GM18505 (cell line): Measurements from ENCODE around the gene FOXR1.
"Not testable (repeated sequence)": the region's sequence is repeated elsewhere in the genome, so short reads cannot be mapped to it uniquely, and the experiment has no call there.

Source experiments
- ATAC-seq: cut with Tn5 transposase; IDR thresholded peaks from one replicate; pipeline ENCODE4 v1.9.1; 2021; ENCODE audit not compliant: unreplicated experiment
- POLR2A ChIP-seq: IDR thresholded peaks from 4 replicates; pipeline ENCODE4 v1.6.1; 2011; ENCODE audit warnings: borderline replicate concordance; ENCODE audit not compliant: insufficient read depth, insufficient read length; ENCODE audit errors: extremely low read depth

The FOXR1 gene

GRCh38 chr11:118958577-118958976, 13.0 kb upstream of the FOXR1 start:
- no peak for TF ChIP-seq POLR2A
- ATAC-seq, result no peak

GRCh38 chr11:118961189-118961588, 10.4 kb upstream of the FOXR1 start:
- no peak for ATAC-seq
- TF ChIP-seq POLR2A, result no peak

- TF ChIP-seq POLR2A, result no peak
- ATAC-seq, result no peak
Measured at GRCh38 chr11:118961591-118961990, 10.0 kb upstream of the FOXR1 start.

- not testable (repeated sequence) for ATAC-seq
Measured at GRCh38 chr11:118969508-118969907, 2.1 kb upstream of the FOXR1 start.

- no peak for ATAC-seq
- TF ChIP-seq POLR2A, result no peak
Measured at GRCh38 chr11:118973985-118974384, 2.4 kb downstream of the FOXR1 start.

GRCh38 chr11:118975771-118976709, 4.5 kb downstream of the FOXR1 start:
- TF ChIP-seq POLR2A, result no peak
- no peak for ATAC-seq

GRCh38 chr11:118979434-118979833, 7.9 kb downstream of the FOXR1 start:
- ATAC-seq, result no peak
- TF ChIP-seq POLR2A, result no peak

- no peak for ATAC-seq
- no peak for TF ChIP-seq POLR2A
Measured at GRCh38 chr11:118980191-118980881, 8.8 kb downstream of the FOXR1 start.

- not testable (repeated sequence) for ATAC-seq
Measured at GRCh38 chr11:118984337-118984736, 12.8 kb downstream of the FOXR1 start.

GRCh38 chr11:118984825-118985224, 13.3 kb downstream of the FOXR1 start:
- no peak for ATAC-seq
- TF ChIP-seq POLR2A, result no peak

- ATAC-seq, result no peak
Measured at GRCh38 chr11:118988280-118988679, 16.7 kb downstream of the FOXR1 start.

GRCh38 chr11:118991486-118992038, 20.0 kb downstream of the FOXR1 start:
- not testable (repeated sequence) for ATAC-seq

More at GRCh38 chr11:118988280-118988679, 16.7 kb downstream of the FOXR1 start:
- no peak for TF ChIP-seq POLR2A

GRCh38 chr11:118996926-118997626, 25.5 kb downstream of the FOXR1 start:
- TF ChIP-seq POLR2A, result no peak
- peak; percentile 22 for ATAC-seq
